ENCODE measurements around the gene HDAC10.

Gene HDAC10

GRCh38 chr22:50199251-50199721, 51.8 kb downstream of the HDAC10 start:
- no peak for DNase-seq

- no peak for DNase-seq
Measured at GRCh38 chr22:50198624-50199017, 52.4 kb downstream of the HDAC10 start.

GRCh38 chr22:50197856-50198623, 53.0 kb downstream of the HDAC10 start:
- DNase-seq, result no peak

DNA sequence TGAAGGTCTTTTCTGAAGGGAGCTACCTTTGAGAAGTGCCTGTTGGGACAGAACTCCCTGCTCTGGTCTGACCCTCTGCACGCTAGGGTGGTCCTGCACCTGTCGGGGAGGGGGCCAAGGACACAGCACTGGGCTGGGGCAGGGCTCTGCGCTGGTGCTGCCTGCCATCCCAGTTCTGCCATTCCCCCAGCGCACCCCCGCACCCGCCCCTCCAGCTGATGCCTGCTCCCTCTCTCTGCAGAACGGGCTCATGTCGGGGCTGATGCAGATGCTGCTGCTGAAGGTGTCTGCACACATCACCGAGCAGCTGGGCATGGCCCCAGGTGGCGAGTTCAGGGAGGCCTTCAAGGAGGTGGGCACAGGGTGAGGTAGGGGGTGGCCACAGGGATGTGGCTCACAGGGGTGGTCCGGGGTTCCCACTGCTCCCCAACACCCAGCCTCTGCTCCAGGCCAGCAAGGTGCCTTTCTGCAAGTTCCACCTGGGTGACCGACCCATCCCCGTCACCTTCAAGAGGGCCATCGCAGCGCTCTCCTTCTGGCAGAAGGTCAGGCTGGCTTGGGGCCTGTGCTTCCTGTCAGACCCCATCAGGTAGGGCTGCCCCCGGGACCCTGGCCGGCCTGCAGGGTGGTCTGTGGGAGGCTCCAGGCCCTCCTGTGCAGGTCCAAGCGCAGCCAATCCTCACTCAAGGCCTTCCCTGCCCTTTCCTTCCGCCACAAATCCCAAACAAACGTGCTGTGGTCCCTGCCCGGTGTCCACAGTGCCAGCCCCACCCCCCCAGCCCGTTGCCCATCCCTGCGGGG, 53.9 kb downstream of the HDAC10 start:
- DNase-seq, result no peak

DNA sequence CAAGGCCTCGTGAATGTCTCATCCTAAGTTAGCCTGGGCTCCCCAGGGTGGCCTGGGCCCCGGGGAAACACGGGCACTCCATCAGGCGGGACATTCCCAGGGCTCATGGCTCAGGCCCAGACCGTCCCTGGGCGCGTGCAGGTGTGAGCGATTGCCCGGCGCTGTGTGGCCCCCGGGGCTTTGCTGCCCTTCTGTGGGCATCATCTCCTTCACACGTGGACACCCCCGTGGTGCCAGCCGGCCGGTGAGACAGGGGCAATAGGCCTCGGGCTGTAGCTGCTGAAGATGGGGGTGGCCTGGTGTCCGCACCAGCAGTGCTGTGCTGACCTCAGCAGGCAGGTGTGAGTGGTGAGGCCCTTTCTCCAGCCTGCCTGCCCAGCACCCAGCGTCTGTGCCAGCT, 54.8 kb downstream of the HDAC10 start:
- DNase-seq, result no peak

Measured in OCI-M1 (cell line).